IMR-90 (cell line): Measurements from ENCODE around the gene HRAS. TPM values are rescaled to one million over a fixed set of nuclear protein-coding genes. Genes with fewer than 3 reads are reported as not detected.
A peak's percentile ranks its signal among the peaks of the same experiment; 100 is the strongest.

ENCODE experiments used
- FOS ChIP-seq: fragments of 150-350 bp; IDR thresholded peaks from 2 replicates; pipeline ENCODE4 v1.6.1; 2016; ENCODE audit warnings: low read depth, low read length
- POLR2A ChIP-seq: IDR thresholded peaks from 2 replicates; pipeline ENCODE4 v1.6.1; 2012; ENCODE audit warnings: mild to moderate bottlenecking, low read depth, low read length
- USF2 ChIP-seq: fragments of 150-350 bp; IDR thresholded peaks from 2 replicates; pipeline ENCODE4 v1.6.1; 2017; ENCODE audit warnings: mild to moderate bottlenecking, antibody characterized with exemption, low read length, low read depth
- polyA plus RNA-seq, 3 experiments: library from polyadenylated mRNA; depleted of rRNA; stranded (reverse); fragments of >200 nt; gene quantifications; 2 replicates each; pipeline ENCODE4 v1.2.3, GENCODE V29; 2012; ENCODE audit warnings: low replicate concordance in 1 of 3
- total RNA-seq: library from RNA; depleted of rRNA; stranded (reverse); fragments of >200 nt; gene quantifications from 2 replicates; pipeline ENCODE4 v1.2.3, GENCODE V29; 2012
- TF ChIP-seq, protein P1 (sequence below): fragments of 150-350 bp; IDR thresholded peaks from 2 replicates; pipeline ENCODE4 v1.6.1; 2016; ENCODE audit warnings: low read depth, mild to moderate bottlenecking, low read length, moderate library complexity, borderline replicate concordance

Gene HRAS
- total and polyA plus RNA-seq, 2 of the 4 experiments (the other 2 are of a cell fraction), result 108 to 123 TPM

- TF ChIP-seq, protein P1, sequence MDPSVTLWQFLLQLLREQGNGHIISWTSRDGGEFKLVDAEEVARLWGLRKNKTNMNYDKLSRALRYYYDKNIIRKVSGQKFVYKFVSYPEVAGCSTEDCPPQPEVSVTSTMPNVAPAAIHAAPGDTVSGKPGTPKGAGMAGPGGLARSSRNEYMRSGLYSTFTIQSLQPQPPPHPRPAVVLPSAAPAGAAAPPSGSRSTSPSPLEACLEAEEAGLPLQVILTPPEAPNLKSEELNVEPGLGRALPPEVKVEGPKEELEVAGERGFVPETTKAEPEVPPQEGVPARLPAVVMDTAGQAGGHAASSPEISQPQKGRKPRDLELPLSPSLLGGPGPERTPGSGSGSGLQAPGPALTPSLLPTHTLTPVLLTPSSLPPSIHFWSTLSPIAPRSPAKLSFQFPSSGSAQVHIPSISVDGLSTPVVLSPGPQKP, result no peak
- peak; percentile 60 for TF ChIP-seq POLR2A
- 0 out of 2 replicates have a peak, but pooled peaks have one; percentile 36 for TF ChIP-seq FOS
- no peak for TF ChIP-seq USF2
Measured at GRCh38 chr11:535519-536454, at the start of gene HRAS (continued).
